ENCODE measurements around the gene CPED1.

CPED1 gene

GRCh38 chr7:121026159-121026558, 37.6 kb downstream of the CPED1 start:
- TF ChIP-seq CTCF (IDR thresholded peaks at IDR 0.05): no peak

GRCh38 chr7:121026577-121027111, 38.1 kb downstream of the CPED1 start:
- no peak for TF ChIP-seq CTCF (IDR thresholded peaks at IDR 0.05)

GRCh38 chr7:121027761-121028669, 39.5 kb downstream of the CPED1 start:
- TF ChIP-seq CTCF (IDR thresholded peaks at IDR 0.05): no peak

GRCh38 chr7:121029302-121029701, 40.8 kb downstream of the CPED1 start:
- no peak for TF ChIP-seq CTCF (IDR thresholded peaks at IDR 0.05)

- TF ChIP-seq CTCF (IDR thresholded peaks at IDR 0.05): no peak
Observed at GRCh38 chr7:121030308-121030707, 41.8 kb downstream of the CPED1 start.

GRCh38 chr7:121032645-121033460, 44.3 kb downstream of the CPED1 start:
- no peak for TF ChIP-seq CTCF (IDR thresholded peaks at IDR 0.05)

GRCh38 chr7:121034929-121035328, 46.4 kb downstream of the CPED1 start:
- no peak for TF ChIP-seq CTCF (IDR thresholded peaks at IDR 0.05)

Measured in LNCAP (cell line).